Stomach (tissue), 4 donors: Measurements from ENCODE around the gene SORCS2.

Source experiments
- CTCF ChIP-seq, 7 experiments: fragments of 450-650 bp in 4 of 7; fragments of 200-600 bp in 3 of 7; sonication (generic) in 3 of 7; IDR thresholded peaks; one replicate each; pipeline ENCODE4 v1.5.1; 2016 to 2019; ENCODE audit warnings: antibody characterized with exemption in 7 of 7, control low read depth in 2 of 7, mild to moderate bottlenecking in 1 of 7
- EP300 ChIP-seq: sonication (generic); formaldehyde crosslinking; IDR thresholded peaks from one replicate; pipeline ENCODE4 v1.6.1; 2017; ENCODE audit warnings: antibody characterized with exemption

- TF ChIP-seq EP300 (no peak), CTCF (IDR thresholded peaks at IDR 0.05) (no peak)
Measured at GRCh38 chr4:7537853-7538400, 345.6 kb downstream of the SORCS2 start.
